Peyer's patch (tissue), 4 donors: Measurements from ENCODE around the gene PCBP3. TPM values are rescaled to one million over a fixed set of nuclear protein-coding genes. Genes with fewer than 3 reads are reported as not detected.
A peak's percentile ranks its signal among the peaks of the same experiment; 100 is the strongest.
"Not testable (repeated sequence)": the region's sequence is repeated elsewhere in the genome, so short reads cannot be mapped to it uniquely, and the experiment has no call there.

Source experiments
- DNase-seq, 3 donors: peaks; one replicate each; pipeline ENCODE4 v3.0.0-alpha.2; 2017 to 2019
- H3K27ac ChIP-seq, 4 donors: fragments of 200-600 bp; sonication (generic); one replicate each; pipeline ENCODE4 v1.5.1; 2016 to 2019
- H3K27me3 ChIP-seq, 2 donors: fragments of 200-600 bp; sonication (generic); one replicate each; pipeline ENCODE4 v1.5.1; 2019
- H3K36me3 ChIP-seq, 3 donors: fragments of 200-600 bp; sonication (generic); one replicate each; pipeline ENCODE4 v1.5.1; 2016 to 2019
- H3K4me1 ChIP-seq, 4 donors: fragments of 200-600 bp; sonication (generic); one replicate each; pipeline ENCODE4 v1.5.1; 2016 to 2019
- H3K4me3 ChIP-seq, 4 donors: fragments of 200-600 bp; sonication (generic); 1 replicate in 3 of 4; 2 replicates in 1 of 4; pipeline ENCODE4 v1.5.1; 2016 to 2019; ENCODE audit warnings: mild to moderate bottlenecking in 1 of 4
- H3K9me3 ChIP-seq, 4 donors: fragments of 200-600 bp; sonication (generic); one replicate each; pipeline ENCODE4 v1.5.1; 2016 to 2019; ENCODE audit warnings: mild to moderate bottlenecking in 1 of 4
- POLR2A ChIP-seq, 2 donors: fragments of 450-650 bp; IDR thresholded peaks; one replicate each; pipeline ENCODE4 v1.5.1; 2017; ENCODE audit warnings: antibody characterized with exemption in 2 of 2, mild to moderate bottlenecking in 2 of 2, moderate library complexity in 2 of 2
- total RNA-seq, 4 donors: library from RNA; depleted of rRNA; stranded (reverse); fragments of >200 nt; gene quantifications; one replicate each; pipeline ENCODE4 v1.1.0, GENCODE V29; 2016
- TF ChIP-seq, protein P1 (sequence below), 6 experiments: fragments of 450-650 bp in 4 of 6; fragments of 200-600 bp in 2 of 6; sonication (generic) in 1 of 6; IDR thresholded peaks; one replicate each; pipeline ENCODE4 v1.5.1; 2017 to 2019; ENCODE audit warnings: antibody characterized with exemption in 6 of 6, mild to moderate bottlenecking in 3 of 6, moderate library complexity in 1 of 6

PCBP3 gene
- total RNA-seq, 4 donors from 2014 or later = 1.1 to 6.0 (median 4.4) TPM; not detected in 1

DNA sequence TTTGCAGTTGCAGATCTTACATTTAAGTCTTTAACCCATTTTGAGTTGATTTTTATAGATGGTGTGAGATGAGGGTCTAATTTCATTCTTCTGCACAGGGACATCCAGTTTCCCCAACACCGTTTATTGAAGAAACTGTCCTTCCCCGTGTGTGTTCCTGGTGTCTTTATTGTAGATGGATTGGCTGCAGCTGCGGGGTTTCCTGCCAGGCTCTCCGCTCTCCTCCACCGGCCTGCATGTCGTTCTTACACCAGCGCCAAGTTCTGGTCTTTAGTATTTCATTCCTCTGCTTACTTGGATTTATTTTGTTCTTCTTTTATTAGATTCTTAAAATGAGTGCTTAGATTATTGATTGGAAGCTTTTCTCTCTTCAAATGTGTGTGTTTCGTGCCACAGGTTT is 239.1 kb downstream of the PCBP3 start:
- H3K9me3 ChIP-seq = no peaks in the 10 kb centered on the region
- H3K27me3 ChIP-seq = no peaks in the 10 kb centered on the region
- no peaks in the 10 kb centered on the region for H3K36me3 ChIP-seq
- TF ChIP-seq, protein P1, sequence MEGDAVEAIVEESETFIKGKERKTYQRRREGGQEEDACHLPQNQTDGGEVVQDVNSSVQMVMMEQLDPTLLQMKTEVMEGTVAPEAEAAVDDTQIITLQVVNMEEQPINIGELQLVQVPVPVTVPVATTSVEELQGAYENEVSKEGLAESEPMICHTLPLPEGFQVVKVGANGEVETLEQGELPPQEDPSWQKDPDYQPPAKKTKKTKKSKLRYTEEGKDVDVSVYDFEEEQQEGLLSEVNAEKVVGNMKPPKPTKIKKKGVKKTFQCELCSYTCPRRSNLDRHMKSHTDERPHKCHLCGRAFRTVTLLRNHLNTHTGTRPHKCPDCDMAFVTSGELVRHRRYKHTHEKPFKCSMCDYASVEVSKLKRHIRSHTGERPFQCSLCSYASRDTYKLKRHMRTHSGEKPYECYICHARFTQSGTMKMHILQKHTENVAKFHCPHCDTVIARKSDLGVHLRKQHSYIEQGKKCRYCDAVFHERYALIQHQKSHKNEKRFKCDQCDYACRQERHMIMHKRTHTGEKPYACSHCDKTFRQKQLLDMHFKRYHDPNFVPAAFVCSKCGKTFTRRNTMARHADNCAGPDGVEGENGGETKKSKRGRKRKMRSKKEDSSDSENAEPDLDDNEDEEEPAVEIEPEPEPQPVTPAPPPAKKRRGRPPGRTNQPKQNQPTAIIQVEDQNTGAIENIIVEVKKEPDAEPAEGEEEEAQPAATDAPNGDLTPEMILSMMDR (IDR thresholded peaks at IDR 0.05) = no peak
- TF ChIP-seq POLR2A (IDR thresholded peaks at IDR 0.05) = no peak
- DNase-seq = no peak
- peaks cover 0 to 7% (median 0%) of the 10 kb centered on the region in 4 donors for H3K4me1 ChIP-seq
- no peak overlapping the region for H3K4me3 ChIP-seq
- no peak overlapping the region for H3K27ac ChIP-seq

DNA sequence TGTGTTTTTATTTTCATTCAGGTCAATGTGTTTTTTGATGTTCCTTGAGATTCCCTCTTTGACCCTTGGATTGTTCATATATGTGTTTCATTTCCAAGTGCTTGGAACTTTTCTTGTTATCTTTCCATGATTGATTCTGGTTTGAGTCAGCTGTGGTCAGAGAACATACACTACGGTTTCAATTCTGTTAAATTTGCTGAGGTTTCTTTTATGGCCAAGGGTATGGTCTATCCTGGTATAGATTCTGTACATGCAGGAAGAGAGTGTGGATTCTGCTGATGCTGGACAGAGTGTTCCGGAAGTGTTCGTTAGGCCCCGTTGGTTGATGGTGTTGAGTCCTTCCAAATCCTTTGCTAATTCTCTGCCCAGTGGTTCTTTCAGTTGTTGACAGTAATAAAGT is 239.6 kb downstream of the PCBP3 start:
- no peak for DNase-seq
- Histone ChIP-seq H3K27me3 (no peaks in the 10 kb centered on the region), H3K4me1 (peaks cover 0 to 7% (median 0%) of the 10 kb centered on the region in 4 donors), H3K9me3 (no peaks in the 10 kb centered on the region), H3K27ac (no peak overlapping the region), H3K4me3 (no peak overlapping the region), H3K36me3 (no peaks in the 10 kb centered on the region)
- TF ChIP-seq, protein P1 (IDR thresholded peaks at IDR 0.05) = no peak

- peaks cover 0 to 4% (median 0%) of the 10 kb centered on the region in 4 donors for H3K4me1 ChIP-seq
- no peak overlapping the region for H3K27ac ChIP-seq
- no peaks in the 10 kb centered on the region for H3K9me3 ChIP-seq
- TF ChIP-seq, protein P1 (IDR thresholded peaks at IDR 0.05) = no peak
- TF ChIP-seq POLR2A (IDR thresholded peaks at IDR 0.05) = no peak
- no peaks in the 10 kb centered on the region for H3K27me3 ChIP-seq
- DNase-seq = no peak
- H3K36me3 ChIP-seq = no peaks in the 10 kb centered on the region
- no peak overlapping the region for H3K4me3 ChIP-seq
Observed at GRCh38 chr21:45885597-45885929, 242.0 kb downstream of the PCBP3 start.

GRCh38 chr21:45885930-45886601 is 242.5 kb downstream of the PCBP3 start:
- not testable (repeated sequence) for H3K36me3 ChIP-seq, H3K4me1 ChIP-seq, H3K4me3 ChIP-seq, H3K27me3 ChIP-seq, H3K9me3 ChIP-seq
- H3K27ac ChIP-seq = peak overlapping the region in 1 of 4 donors; percentile 31
- peak in 1 of 3 donors; percentile 59 for DNase-seq

DNA sequence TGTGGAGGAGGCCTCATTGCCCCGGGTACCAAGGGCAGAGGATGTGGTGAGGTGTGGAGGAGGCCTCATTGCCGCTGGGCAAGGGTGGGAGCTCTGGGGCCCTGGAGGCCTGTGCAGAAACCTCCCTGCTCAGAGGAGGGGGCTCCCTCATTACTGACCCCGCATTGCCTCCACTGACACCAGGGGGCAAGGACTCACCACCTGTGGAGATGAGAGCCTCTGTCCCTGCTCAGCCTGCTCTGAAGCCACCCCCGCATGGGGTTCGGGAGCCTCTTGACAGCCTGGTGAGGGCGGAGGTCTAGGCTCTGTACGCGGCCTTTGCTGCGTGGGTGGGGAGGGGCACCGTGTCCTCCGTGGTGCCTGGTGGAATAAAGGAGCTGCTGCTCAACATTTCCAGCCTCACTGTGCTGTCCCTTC is 243.1 kb downstream of the PCBP3 start:
- TF ChIP-seq, protein P1 (IDR thresholded peaks at IDR 0.05) = no peak
- TF ChIP-seq POLR2A (IDR thresholded peaks at IDR 0.05) = no peak
- H3K4me1 ChIP-seq = peaks cover 0 to 4% (median 0%) of the 10 kb centered on the region in 4 donors
- H3K36me3 ChIP-seq = no peaks in the 10 kb centered on the region
- no peak overlapping the region for H3K4me3 ChIP-seq
- peak overlapping the region in 1 of 4 donors; percentile 31 for H3K27ac ChIP-seq
- no peaks in the 10 kb centered on the region for H3K9me3 ChIP-seq
- no peak for DNase-seq
- no peaks in the 10 kb centered on the region for H3K27me3 ChIP-seq

- no peaks in the 10 kb centered on the region for H3K36me3 ChIP-seq
- no peak for TF ChIP-seq POLR2A (IDR thresholded peaks at IDR 0.05)
- TF ChIP-seq, protein P1 (IDR thresholded peaks at IDR 0.05) = no peak
- H3K4me1 ChIP-seq = peaks cover 0 to 9% (median 0%) of the 10 kb centered on the region in 4 donors
- no peak for DNase-seq
- H3K9me3 ChIP-seq = no peaks in the 10 kb centered on the region
- H3K27me3 ChIP-seq = no peaks in the 10 kb centered on the region
- peak overlapping the region in 1 of 4 donors; percentile 40 for H3K27ac ChIP-seq
- H3K4me3 ChIP-seq = no peak overlapping the region
Observed at GRCh38 chr21:45887120-45887611, 243.6 kb downstream of the PCBP3 start.
